ENCODE results near the gene PLEKHG4B.
"Not testable (repeated sequence)": the region's sequence is repeated elsewhere in the genome, so short reads cannot be mapped to it uniquely, and the experiment has no call there.

Gene PLEKHG4B

GRCh38 chr5:196350-196749 is 104.4 kb downstream of the PLEKHG4B start:
- H3K4me3 ChIP-seq (ENCODE audit: low read depth, low read length) = no peak overlapping the region
- no peak for DNase-seq (ENCODE audit: low read depth)
- TF ChIP-seq CTCF (IDR thresholded peaks at IDR 0.05; ENCODE audit: low read depth, low read length, missing control alignments) = no peak

- not testable (repeated sequence) for H3K4me3 ChIP-seq (ENCODE audit: low read depth, low read length); DNase-seq (ENCODE audit: low read depth)
Observed at GRCh38 chr5:197031-197430, 105.1 kb downstream of the PLEKHG4B start.

DNA sequence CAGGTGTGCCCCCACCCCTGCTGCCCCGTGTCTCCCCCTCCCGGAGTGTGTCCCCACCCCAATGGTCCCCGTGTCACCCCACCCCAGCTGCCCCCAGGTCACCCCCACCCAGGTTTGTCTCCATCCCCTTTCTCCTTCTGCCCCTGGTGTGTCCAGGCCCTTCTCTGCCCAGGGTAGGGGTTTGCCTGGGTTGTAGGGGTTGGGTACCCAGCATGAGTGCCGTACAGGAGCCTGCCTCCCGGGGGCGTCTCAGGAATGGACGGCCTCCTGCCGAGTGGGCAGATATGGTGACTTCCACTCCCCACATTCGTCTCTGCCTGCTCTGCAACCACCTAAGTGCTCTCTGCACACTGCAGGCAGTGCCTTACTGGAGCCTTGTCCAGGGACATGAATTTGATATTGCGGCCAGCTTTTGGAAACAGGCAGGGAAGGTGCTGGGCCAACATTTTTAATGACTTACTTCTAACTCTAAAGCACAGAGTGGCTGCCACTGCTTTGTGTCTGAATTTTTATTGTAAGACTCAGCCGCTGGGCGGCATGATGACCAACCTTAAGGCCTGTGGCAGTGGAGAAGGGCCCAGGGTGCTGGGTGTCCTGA is 106.0 kb downstream of the PLEKHG4B start:
- H3K4me3 ChIP-seq (ENCODE audit: low read depth, low read length) = no peak overlapping the region
- TF ChIP-seq CTCF (IDR thresholded peaks at IDR 0.05; ENCODE audit: low read depth, low read length, missing control alignments) = no peak
- no peak for DNase-seq (ENCODE audit: low read depth)

- no peak for DNase-seq (ENCODE audit: low read depth)
- no peak for TF ChIP-seq CTCF (IDR thresholded peaks at IDR 0.05; ENCODE audit: low read depth, low read length, missing control alignments)
Observed at GRCh38 chr5:198516-199196, 106.7 kb downstream of the PLEKHG4B start.

GRCh38 chr5:199197-199949 is 107.4 kb downstream of the PLEKHG4B start:
- no peak for TF ChIP-seq CTCF (IDR thresholded peaks at IDR 0.05; ENCODE audit: low read depth, low read length, missing control alignments)
- no peak overlapping the region for H3K4me3 ChIP-seq (ENCODE audit: low read depth, low read length)
- DNase-seq (ENCODE audit: low read depth) = no peak

More at GRCh38 chr5:198516-199196, 106.7 kb downstream of the PLEKHG4B start:
- no peak overlapping the region for H3K4me3 ChIP-seq (ENCODE audit: low read depth, low read length)

DNA sequence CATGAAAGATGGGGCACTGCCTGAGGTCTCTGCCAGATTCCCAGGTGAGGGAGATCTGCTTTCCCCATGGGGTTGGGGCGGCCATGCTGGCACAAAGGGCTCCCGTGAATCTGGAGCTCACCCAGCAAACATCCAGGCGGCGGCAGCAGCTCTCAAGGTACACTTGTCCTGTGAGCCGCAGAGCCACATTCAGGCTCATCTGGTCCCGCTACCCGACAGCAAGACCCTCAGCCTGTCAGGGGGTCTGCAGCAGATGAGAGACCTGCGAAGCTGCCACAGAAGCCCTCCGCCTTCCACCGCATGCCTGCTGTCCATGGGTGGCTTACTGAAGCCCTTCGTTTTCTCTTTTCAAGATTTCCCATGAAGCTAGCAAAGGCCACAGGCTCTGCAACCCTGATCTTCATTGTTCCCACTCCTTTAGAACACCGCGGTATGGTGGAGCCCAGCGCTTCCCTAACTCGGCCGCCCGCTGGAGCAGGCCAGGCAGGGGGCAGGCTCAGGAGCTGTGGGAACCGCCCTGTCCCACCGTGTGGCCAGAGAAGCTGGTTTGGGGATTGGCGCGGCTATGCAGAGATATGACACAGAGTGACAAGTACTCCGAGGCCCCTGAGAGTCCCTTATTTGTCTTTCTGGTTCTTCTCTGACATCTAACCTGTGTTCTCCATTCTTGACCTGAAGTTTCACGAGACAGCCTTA is 108.1 kb downstream of the PLEKHG4B start:
- no peak for DNase-seq (ENCODE audit: low read depth)
- no peak for TF ChIP-seq CTCF (IDR thresholded peaks at IDR 0.05; ENCODE audit: low read depth, low read length, missing control alignments)
- no peak overlapping the region for H3K4me3 ChIP-seq (ENCODE audit: low read depth, low read length)

- TF ChIP-seq CTCF (IDR thresholded peaks at IDR 0.05; ENCODE audit: low read depth, low read length, missing control alignments) = no peak
- DNase-seq (ENCODE audit: low read depth) = no peak
Observed at GRCh38 chr5:200985-201384, 109.0 kb downstream of the PLEKHG4B start.

More at GRCh38 chr5:200985-201384, 109.0 kb downstream of the PLEKHG4B start:
- H3K4me3 ChIP-seq (ENCODE audit: low read depth, low read length) = no peak overlapping the region
